Activated naive CD8-positive, alpha-beta T cell treated with anti-CD3 and anti-CD28 coated beads, Interleukin-2, amount 50 U/mL, for 24 hours (primary cell): ENCODE data around the gene SDHB.
A peak's percentile ranks its signal among the peaks of the same experiment; 100 is the strongest.

ENCODE experiments used
- ATAC-seq: fragments of 150-1000 bp; cut with Tn5 transposase; one replicate; pipeline ENCODE4 v1.10.0; 2021
- DNase-seq: peaks from one replicate; pipeline ENCODE4 v3.0.0; 2021
- H3K27ac Mint-ChIP-seq: one replicate; pipeline ENCODE4 v1.8.0; 2021; ENCODE audit warnings: mild to moderate bottlenecking, mixed read lengths
- H3K27me3 Mint-ChIP-seq: one replicate; pipeline ENCODE4 v1.8.0; 2021; ENCODE audit warnings: mixed read lengths
- H3K36me3 Mint-ChIP-seq: one replicate; pipeline ENCODE4 v1.8.0; 2021; ENCODE audit warnings: low read depth, mixed read lengths
- H3K4me1 Mint-ChIP-seq: one replicate; pipeline ENCODE4 v1.8.0; 2021; ENCODE audit warnings: mixed read lengths
- H3K4me3 Mint-ChIP-seq: one replicate; pipeline ENCODE4 v1.8.0; 2021; ENCODE audit warnings: mild to moderate bottlenecking, moderate library complexity, mixed read lengths
- H3K9me3 Mint-ChIP-seq: one replicate; pipeline ENCODE4 v1.8.0; 2021; ENCODE audit warnings: mixed read lengths

Gene SDHB

DNA sequence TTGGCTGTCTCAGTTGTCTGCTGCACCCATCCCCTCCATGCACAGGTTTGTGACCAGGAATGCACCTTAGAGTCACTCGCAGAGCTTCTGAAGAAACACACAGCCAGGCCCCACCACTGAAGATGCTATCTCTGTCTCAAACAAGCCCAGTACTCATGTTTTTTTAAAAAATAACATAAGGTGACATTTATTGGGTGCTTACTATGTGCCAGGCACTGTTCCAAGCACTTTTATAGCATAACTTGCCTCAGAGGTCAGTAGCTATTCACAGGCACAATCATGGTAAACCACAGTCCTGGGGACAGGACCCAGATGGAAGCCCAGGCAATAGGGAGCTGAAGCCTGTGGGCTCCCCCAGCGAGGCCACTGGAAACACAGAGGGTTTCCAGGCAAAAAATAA lies 33.3 kb downstream of the SDHB start:
- no peak overlapping the region for H3K27ac Mint-ChIP-seq
- H3K9me3 Mint-ChIP-seq: no peaks in the 10 kb centered on the region
- peaks cover 9% of the 10 kb centered on the region for H3K4me1 Mint-ChIP-seq
- H3K4me3 Mint-ChIP-seq: no peak overlapping the region
- DNase-seq (no peak), ATAC-seq (no peak)
- no peaks in the 10 kb centered on the region for H3K27me3 Mint-ChIP-seq
- peaks cover 35% of the 10 kb centered on the region for H3K36me3 Mint-ChIP-seq

DNA sequence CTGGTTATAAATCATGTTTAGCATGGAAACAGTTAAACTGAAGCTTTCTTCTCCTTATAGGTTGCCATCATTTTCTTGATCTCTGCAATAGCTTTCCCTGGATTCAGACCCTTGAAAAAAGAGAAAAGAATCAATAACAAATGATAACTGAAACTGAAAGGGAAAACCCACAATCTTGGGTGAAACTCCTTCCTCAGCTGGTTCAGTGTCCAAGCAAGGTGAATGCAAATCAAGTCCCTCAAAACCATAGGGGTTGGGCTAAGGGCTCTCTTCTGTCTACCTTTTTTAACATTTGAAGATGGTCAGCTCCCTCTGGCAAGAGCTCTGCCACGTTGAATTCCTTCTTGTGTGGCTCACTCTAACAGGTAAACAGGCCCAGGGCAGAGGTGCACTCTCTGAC lies 35.0 kb downstream of the SDHB start:
- H3K27ac Mint-ChIP-seq: peak overlapping the region; percentile 23
- peaks cover 34% of the 10 kb centered on the region for H3K36me3 Mint-ChIP-seq
- DNase-seq (no peak), ATAC-seq (no peak)
- no peaks in the 10 kb centered on the region for H3K9me3 Mint-ChIP-seq
- no peak overlapping the region for H3K4me3 Mint-ChIP-seq
- no peaks in the 10 kb centered on the region for H3K27me3 Mint-ChIP-seq
- peaks cover 9% of the 10 kb centered on the region for H3K4me1 Mint-ChIP-seq

DNA sequence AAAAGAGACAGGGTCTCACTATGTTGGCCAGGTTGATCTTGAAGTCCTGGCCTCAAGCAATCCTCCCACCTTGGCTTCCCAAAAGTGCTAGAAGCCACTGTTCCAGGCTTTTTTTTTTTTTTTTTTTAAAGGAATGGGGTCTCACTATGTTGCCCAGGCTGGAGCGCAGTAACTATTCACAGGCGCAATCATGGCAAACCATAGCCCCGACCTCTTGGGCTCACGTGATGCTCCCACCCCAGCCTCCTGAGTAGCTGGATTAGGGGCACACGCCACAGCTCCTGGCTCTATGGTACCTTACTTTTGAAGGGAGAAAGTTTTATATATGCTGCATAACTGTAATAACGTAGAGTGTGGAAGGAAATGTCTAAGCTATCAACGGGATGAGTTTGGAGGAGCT lies 36.4 kb downstream of the SDHB start:
- H3K36me3 Mint-ChIP-seq: peaks cover 29% of the 10 kb centered on the region
- peaks cover 4% of the 10 kb centered on the region for H3K27me3 Mint-ChIP-seq
- no peak for ATAC-seq
- H3K4me3 Mint-ChIP-seq: no peak overlapping the region
- no peaks in the 10 kb centered on the region for H3K9me3 Mint-ChIP-seq
- peaks cover 9% of the 10 kb centered on the region for H3K4me1 Mint-ChIP-seq
- H3K27ac Mint-ChIP-seq: no peak overlapping the region
- DNase-seq: no peak

DNA sequence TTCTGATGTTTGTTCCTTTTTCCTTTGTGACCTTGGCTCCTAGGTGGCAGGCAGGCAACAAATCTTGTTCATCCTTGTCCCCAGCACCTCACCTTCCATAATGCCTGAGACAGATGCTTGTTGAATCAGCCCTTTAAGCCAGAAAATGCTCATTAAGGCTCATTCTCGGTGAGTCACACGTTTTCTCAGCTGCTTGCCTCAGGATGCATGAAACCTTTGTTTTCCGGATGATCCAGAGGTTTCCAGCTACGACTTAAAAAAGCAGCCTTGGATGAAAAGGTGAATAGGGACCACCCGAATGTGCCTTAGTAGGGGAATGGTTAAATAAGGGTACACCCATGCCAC lies 37.5 kb downstream of the SDHB start:
- ATAC-seq (no peak), DNase-seq (no peak)
- H3K9me3 Mint-ChIP-seq: no peaks in the 10 kb centered on the region
- peaks cover 4% of the 10 kb centered on the region for H3K27me3 Mint-ChIP-seq
- no peak overlapping the region for H3K27ac Mint-ChIP-seq
- peaks cover 12% of the 10 kb centered on the region for H3K4me1 Mint-ChIP-seq
- peaks cover 24% of the 10 kb centered on the region for H3K36me3 Mint-ChIP-seq
- no peak overlapping the region for H3K4me3 Mint-ChIP-seq

DNA sequence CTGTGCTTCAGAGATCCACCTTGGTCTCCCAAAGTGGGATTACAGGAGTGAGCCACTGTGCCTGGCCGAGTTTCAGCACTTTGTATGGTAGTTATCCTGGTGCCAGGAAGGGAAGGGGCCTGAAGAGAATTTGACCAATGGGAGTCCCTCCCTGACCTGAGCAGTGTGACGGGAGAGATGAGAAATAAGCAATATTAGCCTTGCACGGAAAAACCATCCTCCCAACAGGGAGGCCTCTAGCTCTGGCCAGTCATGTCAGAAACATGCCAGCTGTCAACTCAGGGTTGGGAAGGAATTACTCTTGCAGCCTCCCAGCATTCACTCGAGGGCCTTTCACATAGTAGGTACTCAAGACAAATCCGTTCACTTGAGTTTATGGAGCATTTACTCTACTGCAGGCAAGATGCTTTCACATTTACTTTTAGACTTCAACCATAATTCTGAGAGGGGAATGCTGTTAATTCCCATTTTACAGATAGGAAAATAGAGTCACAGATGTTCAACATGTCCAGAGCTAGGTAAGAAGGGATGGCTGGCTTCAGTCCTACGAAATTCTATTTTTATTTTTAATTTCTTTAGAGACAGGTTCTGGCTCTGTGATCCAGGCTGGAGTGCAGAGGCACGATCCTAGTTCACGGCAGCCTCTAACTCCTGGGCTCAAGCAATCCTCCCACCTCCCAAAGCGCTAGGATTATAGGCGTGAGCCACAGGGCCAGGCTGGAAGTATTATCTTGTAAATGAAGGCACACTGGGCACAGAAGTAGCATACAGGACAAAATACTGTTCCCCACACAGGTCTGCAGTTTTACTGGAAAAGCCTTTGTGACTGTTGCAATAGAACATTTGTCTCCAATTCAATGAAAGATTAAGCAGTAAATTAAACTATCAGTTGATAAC lies 38.9 kb downstream of the SDHB start:
- DNase-seq (no peak), ATAC-seq (no peak)
- H3K27me3 Mint-ChIP-seq: peaks cover 4% of the 10 kb centered on the region
- H3K4me1 Mint-ChIP-seq: peaks cover 23% of the 10 kb centered on the region
- no peaks in the 10 kb centered on the region for H3K9me3 Mint-ChIP-seq
- no peak overlapping the region for H3K4me3 Mint-ChIP-seq
- no peak overlapping the region for H3K27ac Mint-ChIP-seq
- peaks cover 16% of the 10 kb centered on the region for H3K36me3 Mint-ChIP-seq

DNA sequence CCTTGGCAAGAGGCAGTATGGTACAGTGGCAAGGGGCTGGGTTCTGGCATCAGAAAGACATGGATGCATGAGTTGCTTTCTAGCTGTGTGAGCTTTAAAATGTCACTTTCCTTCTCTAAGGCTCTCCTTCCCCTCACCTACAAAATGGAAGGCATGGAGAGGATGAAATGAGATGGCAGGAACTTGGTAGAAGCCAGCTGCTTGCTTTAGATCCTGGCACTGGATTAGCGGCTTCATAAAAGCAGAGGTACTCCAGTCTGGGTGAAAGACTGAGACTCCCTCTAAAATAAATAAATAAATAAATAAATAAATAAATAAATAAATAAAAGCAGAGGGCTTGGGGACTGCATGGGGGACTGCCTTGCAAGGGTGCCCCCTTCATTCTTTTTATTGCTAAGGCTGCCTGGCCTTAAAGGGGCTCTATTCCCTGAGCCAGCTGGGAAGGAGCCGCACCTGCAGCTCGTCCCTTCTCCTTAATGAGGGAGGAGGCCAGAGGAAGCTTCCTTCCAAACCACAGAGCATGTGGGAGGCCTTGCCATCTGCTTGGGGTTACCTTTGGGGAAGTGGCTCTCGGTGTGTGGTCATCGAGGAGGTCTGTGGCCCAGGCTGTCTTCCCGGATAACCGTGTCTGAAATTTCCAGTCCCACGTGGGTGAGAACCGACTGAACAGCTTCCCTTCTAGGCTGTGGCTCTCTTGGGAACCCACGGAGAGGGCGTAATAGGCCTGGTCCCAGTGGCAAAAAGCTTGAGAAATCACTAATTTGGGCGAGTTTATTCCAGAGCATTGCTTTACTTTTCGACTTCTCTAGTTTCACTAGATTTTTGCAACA lies 40.1 kb downstream of the SDHB start:
- H3K4me3 Mint-ChIP-seq: no peak overlapping the region

DNA sequence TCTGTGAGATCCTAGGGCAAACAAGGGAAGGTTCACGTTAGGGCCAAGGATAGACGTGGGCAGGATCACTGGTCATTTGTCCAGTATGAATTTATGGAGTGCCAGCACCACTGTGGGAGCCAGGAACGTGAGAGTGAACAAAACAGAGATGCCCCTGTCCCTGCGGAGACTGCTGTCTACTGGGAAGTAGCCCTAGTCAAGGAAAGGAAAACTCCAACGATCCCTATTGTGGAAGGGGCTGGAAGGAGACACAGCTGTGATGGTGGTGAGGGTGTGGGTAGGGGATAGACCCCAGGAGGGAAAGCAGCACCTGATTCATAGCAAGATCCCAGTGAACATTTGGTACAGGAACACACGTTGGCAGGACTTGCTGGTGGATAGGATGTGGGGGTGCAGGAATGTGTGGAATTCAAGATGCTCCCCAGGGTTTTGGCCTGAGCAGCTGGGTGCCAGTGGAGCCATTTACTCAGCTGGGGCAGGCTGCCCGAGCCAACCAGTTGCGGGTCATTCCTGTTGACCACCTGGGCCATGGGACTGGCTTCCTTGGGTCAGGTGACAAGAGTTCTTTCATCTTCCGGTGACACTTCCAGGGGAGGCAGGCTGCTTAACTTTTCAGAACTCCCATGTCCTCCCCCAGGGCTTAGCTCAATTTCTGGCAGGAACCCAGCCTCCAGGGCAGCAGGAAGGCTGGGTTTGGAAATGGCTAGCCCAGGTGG lies 40.9 kb downstream of the SDHB start:
- Mint-ChIP-seq H3K4me3 (peak overlapping the region; percentile 8), H3K27ac (no peak overlapping the region), H3K27me3 (peaks cover 4% of the 10 kb centered on the region), H3K9me3 (no peaks in the 10 kb centered on the region), H3K36me3 (no peaks in the 10 kb centered on the region), H3K4me1 (peaks cover 21% of the 10 kb centered on the region)
- ATAC-seq (no peak), DNase-seq (no peak)

More for the DNA sequence above, 40.1 kb downstream of the SDHB start:
- ATAC-seq (no peak), DNase-seq (no peak)
- no peaks in the 10 kb centered on the region for H3K9me3 Mint-ChIP-seq
- no peak overlapping the region for H3K27ac Mint-ChIP-seq
- H3K36me3 Mint-ChIP-seq: peaks cover 4% of the 10 kb centered on the region
- H3K27me3 Mint-ChIP-seq: peaks cover 4% of the 10 kb centered on the region
- peaks cover 21% of the 10 kb centered on the region for H3K4me1 Mint-ChIP-seq

DNA sequence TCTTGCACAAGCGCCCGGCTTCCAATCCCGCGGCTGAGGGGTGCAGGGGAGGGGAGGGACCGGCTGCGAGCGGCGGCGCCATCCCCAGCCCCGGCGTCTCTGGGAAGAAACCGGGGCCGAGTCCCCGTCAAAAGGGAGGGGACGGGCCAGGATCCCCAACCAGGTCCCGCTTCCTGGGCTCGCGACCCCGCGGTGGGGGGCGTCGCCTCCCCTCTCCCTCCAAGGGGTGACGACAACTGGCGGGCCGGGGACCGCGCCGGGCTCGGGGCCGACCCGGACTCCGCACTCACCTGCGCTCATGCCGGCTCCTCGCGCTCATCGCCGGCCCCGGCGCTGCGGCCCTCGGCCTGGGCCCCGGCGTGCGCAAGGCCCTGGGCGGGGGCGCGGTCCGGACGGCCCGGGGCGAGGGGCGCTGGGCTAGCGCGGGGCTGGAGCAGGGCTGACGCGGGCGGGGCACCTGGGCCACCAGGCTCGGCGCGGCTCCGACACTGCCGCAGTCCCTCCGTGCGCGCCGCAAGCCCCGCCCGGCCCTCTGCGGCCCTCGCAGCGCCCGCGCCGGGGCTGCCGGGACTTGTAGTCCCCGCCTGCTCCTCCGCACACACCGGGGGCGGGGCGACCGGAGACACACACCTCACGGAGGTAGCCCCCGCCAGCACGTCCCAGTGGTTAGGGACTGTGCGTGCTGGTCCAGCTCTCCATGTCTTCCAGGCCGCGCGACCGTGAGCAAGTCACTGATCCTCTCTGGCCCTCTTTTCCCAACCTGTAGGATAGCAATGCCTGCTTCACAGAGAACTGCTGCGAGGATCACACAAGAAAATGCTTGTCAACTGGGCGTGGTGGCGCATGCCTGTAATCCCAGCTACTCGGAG lies 42.2 kb downstream of the SDHB start, which contains the start of gene ATP13A2:
ATP13A2 (minus strand) TSS at position 490 of the 869 bp plus-strand sequence; CDS start at position 300, 190 bp downstream.
- peak within 1 kb of the TSS; percentile 42 for H3K27ac Mint-ChIP-seq
- H3K27me3 Mint-ChIP-seq: peaks cover 4% of the 10 kb centered on the region
- H3K4me1 Mint-ChIP-seq: peaks cover 21% of the 10 kb centered on the region
- ATAC-seq: peak; percentile 98
- peak within 1 kb of the TSS; percentile 82 for H3K4me3 Mint-ChIP-seq
- H3K9me3 Mint-ChIP-seq: no peaks in the 10 kb centered on the region
- no peaks in the 10 kb centered on the region for H3K36me3 Mint-ChIP-seq
- peak; percentile 84 for DNase-seq

DNA sequence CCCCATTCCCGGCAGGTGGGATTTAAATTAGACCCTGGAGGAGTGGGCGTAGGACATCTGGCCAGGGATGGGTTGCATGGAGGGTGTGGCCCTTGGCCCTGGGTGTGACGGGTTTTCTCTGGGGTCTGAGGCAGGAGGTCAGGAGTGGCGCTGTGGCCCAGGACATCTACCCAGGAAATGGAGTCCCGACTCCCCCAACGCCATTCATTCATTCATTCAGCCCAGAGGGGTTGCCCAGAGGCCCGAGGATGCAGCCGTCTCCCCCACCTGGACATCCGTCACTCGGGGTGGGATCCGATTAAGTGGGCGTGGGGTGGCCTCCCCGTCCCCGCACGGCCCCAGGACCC lies 42.8 kb downstream of the SDHB start:
- no peak for DNase-seq
- H3K4me3 Mint-ChIP-seq: peak overlapping the region; percentile 82
- no peak for ATAC-seq
- H3K36me3 Mint-ChIP-seq: no peaks in the 10 kb centered on the region
- no peaks in the 10 kb centered on the region for H3K9me3 Mint-ChIP-seq
- peaks cover 4% of the 10 kb centered on the region for H3K27me3 Mint-ChIP-seq
- peaks cover 21% of the 10 kb centered on the region for H3K4me1 Mint-ChIP-seq
- H3K27ac Mint-ChIP-seq: peak overlapping the region; percentile 42

DNA sequence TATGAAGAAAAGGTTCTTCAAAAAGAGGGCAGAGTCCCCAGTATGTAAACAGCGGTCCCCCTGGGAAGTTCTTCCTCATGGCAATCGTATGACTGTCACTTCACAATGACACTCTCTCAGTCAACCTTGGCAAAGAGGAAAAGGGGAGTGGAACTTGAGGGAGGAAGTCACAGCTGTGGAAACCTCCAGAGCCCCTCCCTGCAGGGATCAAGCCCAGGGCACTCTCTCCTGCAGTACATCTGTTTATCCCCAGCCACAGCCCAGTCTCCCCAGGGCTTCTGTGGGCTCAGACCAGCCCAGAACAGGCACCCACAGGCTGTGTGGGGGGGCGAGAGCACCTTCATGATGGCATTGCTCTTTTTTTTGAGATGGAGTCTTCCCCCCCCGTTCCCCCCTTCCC lies 44.1 kb downstream of the SDHB start:
- Mint-ChIP-seq H3K4me1 (peaks cover 21% of the 10 kb centered on the region), H3K36me3 (no peaks in the 10 kb centered on the region), H3K27me3 (peaks cover 4% of the 10 kb centered on the region), H3K4me3 (no peak overlapping the region), H3K27ac (no peak overlapping the region), H3K9me3 (no peaks in the 10 kb centered on the region)
- DNase-seq (no peak), ATAC-seq (no peak)

DNA sequence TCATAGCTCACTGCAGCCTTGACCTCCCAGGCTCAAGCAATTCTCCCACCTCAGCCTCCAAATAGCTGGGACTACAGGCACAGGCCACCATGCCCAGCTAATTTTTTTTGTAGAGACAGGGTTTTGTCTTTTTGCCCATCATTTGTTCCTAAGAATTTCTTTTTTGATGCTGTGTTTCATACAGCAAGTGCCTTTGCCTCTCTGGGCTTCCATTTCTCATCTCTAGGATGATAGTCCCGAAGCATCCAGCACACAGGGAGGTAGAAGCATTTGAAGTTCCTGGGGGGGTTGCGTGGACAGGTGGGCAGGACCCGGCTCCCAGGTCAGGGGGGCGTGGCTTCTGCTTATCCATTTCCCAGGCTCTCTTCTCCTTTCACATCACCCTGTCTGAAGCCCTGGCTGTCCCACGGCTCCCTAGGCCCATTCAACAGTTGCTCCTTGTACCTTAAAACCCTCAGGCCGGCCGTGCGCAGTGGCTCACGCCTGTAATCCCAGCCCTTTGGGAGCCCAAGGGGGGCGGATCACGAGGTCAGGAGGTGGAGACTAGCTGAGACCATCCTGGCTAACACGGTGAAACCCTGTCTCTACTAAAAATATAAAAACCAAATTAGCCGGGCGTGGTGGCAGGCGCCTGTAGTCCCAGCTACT lies 45.5 kb downstream of the SDHB start:
- H3K4me1 Mint-ChIP-seq: peaks cover 21% of the 10 kb centered on the region
- ATAC-seq (no peak), DNase-seq (no peak)
- no peak overlapping the region for H3K27ac Mint-ChIP-seq
- peaks cover 4% of the 10 kb centered on the region for H3K27me3 Mint-ChIP-seq
- H3K36me3 Mint-ChIP-seq: peaks cover 7% of the 10 kb centered on the region
- no peaks in the 10 kb centered on the region for H3K9me3 Mint-ChIP-seq
- no peak overlapping the region for H3K4me3 Mint-ChIP-seq

DNA sequence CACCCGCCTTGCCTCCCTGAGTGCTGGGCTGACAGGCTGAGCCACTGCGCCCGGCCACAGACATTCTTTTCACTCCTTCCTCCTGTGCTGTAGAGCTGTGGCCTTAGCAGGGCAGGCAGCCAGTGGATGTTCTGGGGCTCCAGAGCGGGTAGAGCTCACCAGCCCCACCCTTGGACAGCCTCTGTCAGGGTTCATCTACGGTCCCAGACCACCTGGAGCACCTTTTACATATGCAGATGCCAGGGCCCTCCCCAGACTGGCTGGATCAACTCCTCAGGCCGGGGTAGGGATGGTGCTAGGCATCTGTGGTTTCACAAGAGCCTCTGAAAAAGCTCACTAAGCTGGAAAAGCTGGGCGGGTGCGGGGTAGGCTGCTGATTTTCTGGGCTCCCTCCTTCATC lies 46.7 kb downstream of the SDHB start:
- Mint-ChIP-seq H3K4me1 (peaks cover 20% of the 10 kb centered on the region), H3K36me3 (peaks cover 7% of the 10 kb centered on the region), H3K4me3 (no peak overlapping the region), H3K27me3 (no peaks in the 10 kb centered on the region), H3K9me3 (no peaks in the 10 kb centered on the region), H3K27ac (no peak overlapping the region)
- DNase-seq: no peak
- no peak for ATAC-seq

DNA sequence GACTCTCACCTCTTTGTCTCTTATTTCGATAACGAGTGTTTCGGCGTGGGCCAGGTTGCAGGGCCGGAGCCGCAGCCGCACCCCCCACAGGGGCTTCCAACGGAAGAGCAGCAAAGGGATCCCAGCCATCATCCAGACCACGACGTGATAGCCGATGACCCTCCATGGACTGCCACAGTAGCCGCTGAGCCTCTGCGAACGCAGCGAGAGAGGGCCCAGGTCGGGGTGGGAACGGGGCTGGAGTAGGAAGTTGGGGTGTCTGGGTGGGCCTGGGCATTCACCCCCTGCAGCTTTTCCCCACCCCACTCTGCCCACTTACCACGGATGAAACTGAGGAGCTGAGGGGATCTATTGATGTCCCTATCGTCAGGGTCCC lies 48.5 kb downstream of the SDHB start:
- ATAC-seq (no peak), DNase-seq (no peak)
- H3K4me3 Mint-ChIP-seq: no peak overlapping the region
- no peak overlapping the region for H3K27ac Mint-ChIP-seq
- H3K27me3 Mint-ChIP-seq: no peaks in the 10 kb centered on the region
- no peaks in the 10 kb centered on the region for H3K9me3 Mint-ChIP-seq
- peaks cover 11% of the 10 kb centered on the region for H3K4me1 Mint-ChIP-seq
- peaks cover 10% of the 10 kb centered on the region for H3K36me3 Mint-ChIP-seq
